NCI-H1092 treated with DMSO at 0.1 percent for 48 hours (cell line): ENCODE data around the gene TARS3.
A peak's percentile ranks its signal among the peaks of the same experiment; 100 is the strongest.
"Not testable (repeated sequence)": the region's sequence is repeated elsewhere in the genome, so short reads cannot be mapped to it uniquely, and the experiment has no call there.

ENCODE experiments used
- DNase-seq: peaks from one replicate; lab custom pipeline; 2025; lab: John Stamatoyannopoulos, UW

TARS3 gene

DNA sequence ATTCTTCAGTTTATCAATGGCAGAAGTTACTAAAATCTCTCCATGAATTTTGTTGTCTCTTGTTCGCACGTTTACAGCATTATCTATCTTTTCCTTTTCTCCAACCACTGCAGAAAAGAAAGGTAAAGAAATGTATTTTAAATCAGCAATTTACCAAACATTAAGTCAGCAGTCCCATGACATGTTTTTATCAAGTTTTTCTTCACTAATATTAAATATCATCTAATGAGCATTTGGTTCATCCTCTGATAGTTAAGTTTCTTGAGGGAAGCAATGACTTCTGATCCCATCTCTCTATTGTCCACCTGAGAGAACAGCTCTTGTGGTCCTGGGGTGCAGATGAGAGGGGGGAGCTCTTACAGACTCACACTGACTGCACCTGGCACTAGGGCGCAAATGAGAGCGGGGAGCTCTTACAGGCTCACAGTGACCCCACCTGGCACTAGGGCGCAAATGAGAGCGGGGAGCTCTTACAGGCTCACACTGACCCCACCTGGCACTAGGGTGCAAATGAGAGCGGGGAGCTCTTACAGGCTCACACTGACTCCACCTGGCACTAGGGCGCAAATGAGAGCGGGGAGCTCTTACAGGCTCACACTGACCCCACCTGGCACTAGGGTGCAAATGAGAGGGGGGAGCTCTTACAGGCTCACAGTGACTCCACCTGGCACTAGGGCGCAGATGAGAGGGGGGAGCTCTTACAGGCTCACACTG is 69.5 kb downstream of the TARS3 start:
- not testable (repeated sequence) for DNase-seq

DNA sequence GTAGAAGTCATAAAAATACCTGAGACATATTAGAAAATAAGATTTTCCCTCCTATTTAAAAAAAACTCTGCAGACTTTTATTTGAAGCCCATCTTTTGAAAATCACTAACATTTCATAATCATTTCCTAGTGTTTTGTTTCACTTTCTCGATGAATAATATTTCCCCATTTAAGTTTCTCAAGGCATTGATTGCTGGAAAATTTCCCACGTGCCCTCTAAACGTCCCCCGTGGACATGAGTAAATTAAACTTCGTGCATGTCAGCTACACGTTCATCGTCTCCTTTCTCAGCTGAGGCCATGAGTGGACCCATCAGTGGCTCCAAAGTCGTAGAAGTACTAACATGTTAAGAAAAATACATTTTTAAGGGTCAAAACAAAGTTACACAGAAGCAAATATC is 70.1 kb downstream of the TARS3 start:
- no peak for DNase-seq

DNA sequence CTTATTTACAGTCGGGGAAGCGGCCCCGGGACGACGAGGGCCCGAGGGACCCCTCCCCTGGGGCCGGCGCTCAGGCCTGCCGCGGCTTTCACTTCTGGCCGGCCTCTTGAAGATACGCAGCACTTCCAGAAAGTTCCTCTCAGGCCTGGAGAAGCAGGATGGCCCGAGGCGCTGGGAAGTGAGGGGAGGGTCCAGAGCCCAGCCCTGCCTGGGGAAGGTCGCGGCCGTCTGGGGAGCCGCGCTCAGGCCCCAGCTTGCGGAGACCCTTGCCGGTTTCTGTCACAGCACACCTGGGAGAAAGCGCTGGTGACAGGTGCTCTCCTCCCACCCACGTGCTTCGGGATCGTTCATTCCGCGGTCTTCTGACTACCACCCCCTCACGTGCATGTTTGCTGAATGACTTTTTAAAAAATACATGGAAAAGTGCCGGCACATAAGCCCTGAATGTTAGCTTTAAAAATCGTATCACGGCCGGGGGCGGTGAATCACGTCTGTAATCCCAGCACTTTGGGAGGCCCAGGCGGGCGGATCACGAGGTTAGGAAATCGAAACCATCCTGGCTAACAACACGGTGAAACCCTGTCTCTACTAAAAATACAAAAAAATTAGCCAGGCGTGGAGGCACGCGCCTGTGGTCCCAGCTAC is 71.4 kb downstream of the TARS3 start:
- DNase-seq = peak; percentile 4

DNA sequence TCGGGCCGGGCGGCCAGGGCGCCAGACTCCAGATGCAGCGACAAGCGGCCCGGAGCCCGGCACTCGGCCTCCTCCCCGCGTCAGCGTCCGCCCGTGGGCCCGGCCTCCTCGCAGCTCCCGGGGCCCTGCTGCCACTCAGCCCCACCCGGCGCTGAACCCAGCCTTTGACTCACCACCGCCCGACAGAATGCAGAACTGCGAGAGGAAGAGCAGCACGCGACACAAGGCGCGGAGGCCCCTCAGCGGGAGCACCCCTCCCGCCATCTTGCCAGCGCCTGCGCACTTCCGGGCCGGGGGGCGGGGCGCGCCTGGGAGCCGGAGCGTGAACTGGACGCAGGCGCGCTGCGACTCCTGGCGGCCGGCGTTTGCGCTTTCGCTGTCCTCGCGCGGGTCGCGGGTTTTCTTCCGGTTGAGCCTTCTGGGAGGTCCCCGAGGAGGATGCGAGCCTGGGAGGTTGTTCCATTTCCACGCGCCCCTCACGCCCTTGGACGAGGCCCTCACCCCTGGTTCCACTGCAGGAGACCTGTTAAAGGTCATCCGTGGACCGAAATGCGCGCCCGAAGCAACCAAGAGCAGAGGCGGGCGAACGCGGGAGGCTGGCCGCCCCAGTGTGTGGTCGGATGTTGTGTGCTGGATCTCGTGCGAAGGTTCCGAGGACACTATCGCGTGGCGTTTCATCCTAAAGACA is 72.0 kb downstream of the TARS3 start, which contains the start of gene TM2D3:
TM2D3 (minus strand) TSS at position 284 of the 688 bp plus-strand sequence; CDS start at position 264, 20 bp downstream.
- peak; percentile 81 for DNase-seq

DNA sequence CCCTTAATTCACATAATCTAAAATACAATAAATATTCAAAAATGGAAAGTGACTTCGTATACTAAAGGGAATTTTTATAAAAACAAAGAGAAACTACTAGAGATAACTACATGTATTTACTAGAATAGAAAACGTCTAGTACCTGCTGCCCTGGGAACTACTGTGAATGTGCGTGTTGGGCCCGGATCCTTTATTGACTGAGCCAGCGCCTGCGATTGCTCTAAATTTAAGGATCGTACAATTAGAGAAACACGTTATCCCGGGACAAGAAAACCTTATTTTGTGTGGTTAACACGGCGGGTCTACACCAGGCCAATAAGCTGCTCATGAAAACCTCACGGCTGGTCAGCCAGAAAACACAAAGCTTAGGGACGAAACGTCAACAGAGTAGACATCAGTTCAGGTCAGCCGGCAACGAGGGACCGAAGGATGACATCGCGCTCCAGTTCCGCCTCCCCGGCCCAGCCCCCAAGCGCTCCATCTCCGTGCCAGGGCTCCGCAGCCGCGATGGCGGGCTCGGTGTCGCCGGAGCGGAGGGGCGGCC is 72.6 kb downstream of the TARS3 start:
- DNase-seq = peak; percentile 19

DNA sequence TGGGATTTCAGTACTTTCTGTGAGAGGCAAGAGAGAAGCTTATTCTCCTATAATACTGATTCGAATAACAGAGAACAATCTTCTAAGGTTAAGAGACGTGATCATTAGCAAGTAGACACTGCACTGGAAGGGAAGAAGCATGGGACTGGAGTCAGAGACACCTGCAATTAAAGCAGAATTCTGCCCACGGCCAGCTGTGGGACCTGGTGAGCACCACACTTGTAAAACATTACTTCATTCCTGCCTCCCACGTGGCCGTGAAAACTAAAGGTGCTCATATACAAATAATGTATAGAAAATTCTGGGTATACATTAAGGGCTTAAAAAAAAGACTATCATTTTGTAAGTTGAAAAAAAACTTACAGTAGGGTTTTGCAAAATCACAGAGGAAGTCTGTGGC is 74.1 kb downstream of the TARS3 start:
- no peak for DNase-seq

DNA sequence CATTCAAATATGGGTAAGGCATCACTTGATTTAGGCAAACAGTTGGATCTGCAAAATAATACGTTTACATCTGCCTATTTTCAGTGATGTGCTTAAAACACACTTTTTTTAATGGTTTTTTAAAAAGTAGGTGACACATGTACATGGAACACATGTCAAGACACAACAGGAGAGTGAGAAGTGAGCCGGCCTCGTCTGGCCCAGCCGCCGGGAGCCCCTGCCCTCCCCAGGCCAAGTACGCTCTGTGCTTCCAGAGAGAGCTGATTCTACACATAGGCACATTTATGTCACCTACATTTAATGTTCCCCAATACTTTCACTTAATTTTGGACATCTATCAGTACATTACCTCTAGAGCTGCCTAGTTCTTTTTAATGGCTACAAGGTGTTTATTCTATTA is 75.9 kb downstream of the TARS3 start:
- no peak for DNase-seq

DNA sequence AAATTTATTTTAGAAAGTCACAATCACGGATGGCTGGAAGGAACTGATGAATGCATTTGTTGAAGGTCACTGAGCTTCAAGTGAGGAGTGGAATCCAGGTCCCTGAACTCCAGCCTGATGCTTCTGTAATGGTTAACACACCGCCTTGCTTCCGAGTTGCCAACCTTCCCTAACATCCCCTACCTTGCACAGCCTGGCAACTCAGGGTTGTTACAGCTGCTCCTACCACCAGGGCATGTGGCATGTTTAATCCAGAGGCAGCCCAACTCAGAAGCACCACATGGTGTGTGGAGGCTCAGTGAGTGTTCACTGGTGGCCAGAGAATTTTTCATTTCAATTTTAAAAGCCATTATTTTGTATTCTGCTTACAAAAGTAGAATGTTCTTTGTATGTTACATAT is 77.0 kb downstream of the TARS3 start:
- no peak for DNase-seq

DNA sequence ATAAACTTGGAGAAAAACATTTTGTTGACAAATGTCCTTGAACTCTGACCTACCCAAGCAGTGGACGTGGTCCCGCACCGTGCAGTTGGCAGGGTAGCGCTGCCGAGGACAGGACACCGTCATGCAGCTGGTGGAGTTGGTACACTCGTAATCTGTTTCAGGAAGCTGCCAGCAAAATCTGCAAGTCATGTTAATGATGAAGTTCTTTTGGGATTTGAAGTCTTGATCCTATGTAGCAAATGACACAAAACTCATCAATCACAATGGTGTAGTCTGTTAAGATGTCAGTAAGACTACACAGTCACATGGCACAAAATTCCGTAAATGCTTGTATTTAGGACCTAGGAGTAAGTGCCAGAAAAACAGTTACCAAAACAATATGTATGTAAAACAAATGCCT is 77.6 kb downstream of the TARS3 start:
- DNase-seq = no peak

DNA sequence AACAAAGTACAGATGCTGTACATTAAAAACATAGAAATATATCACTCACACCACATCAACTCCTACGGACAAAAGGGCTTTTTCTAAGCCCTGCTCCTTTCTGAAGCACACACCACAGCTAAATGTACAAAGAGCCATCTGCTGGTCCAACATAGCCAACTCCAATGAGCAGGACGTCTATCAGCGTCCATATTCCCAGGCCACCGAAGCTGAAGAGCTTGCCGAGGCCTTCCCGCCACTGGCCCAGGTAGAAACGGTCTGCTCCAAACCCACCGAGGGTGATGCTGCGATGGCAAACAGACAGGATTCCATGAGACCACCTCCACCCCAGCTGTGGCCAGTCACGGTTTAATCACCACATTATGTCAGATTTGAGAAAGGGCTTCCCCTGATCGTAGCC is 81.9 kb downstream of the TARS3 start:
- DNase-seq = no peak

DNA sequence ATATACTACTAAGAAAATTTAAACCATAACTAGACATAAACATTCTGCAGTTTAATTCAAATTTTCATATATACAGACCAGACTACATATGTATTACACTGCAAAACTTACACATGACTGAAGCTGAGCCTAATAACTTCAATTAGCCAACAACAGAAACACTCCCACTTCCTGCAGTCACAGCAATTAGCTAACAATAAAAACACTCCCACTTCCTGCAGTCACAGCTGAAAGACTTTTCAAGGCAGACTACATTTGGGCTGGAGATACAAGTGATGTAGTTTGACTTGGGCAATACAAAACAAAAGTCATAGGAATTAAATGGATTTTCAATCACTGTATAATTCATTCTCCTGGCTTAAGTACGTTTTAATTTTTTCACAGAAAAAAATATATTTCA is 82.4 kb downstream of the TARS3 start:
- no peak for DNase-seq

DNA sequence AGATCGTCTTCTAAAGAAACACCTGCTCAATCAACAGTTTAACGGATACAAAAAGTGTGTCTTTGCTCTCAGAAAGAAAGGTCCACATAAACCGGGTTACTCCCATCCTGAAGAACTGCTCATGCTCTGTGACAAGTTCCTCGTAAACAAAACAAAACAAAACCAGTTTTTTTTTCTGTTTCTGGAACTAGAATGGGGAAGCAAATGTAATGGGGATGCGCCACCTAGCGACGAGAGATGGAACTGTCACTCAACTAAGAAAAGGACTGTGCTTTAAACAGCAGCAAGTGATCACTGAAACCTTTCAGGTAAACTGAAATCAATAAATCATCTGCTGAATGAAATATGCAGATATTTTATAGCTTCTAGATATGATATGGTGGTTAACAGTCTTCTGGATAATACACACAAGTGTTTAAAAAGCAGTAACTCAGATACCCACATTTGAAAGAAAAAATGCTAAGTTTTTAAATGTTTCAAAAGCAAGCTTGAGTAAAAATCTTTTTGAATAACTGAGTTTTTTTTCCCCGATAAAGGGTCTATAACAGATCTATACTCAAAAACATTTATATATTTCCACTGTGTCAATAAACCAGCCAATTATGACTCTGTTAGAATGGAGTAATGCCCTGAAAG is 83.0 kb downstream of the TARS3 start:
- DNase-seq = peak; percentile 1

DNA sequence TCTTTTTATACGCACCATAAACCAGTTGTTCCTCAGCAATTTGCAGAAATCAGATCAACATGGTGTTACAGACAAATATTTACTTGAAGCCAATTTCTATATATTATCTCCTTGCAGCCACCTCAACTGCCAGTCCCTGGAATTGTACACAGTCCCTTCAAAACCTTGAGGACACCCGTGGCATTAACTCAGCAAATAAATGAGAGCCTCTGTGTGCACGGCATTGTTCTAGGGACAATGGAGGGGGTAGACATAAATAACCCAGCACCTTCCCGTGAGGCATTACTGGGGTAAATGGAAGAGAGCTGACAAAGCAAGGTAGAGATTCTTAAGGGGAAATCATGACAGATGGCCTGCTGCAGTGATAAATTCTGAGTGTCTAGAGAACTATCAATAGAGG is 84.6 kb downstream of the TARS3 start:
- DNase-seq = no peak

DNA sequence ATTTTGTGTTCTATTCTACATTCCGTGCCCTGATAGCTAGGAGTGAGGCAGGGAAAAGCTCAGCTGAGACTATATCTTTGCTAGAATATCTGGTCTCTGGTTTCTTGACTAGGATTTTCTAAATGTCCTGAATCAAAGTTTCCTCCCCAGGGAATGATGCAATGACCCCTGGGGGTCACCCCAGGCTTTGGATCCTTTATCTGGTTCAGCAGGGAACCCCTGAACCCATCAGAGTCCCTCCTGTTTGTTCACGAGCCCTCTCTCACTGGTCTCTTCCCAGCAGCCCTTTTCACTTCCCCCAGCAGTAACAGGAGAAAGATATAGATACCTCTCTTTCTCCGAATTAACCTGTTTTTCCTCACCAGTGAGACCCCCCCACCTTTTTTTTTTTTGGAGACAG is 86.4 kb downstream of the TARS3 start:
- no peak for DNase-seq

DNA sequence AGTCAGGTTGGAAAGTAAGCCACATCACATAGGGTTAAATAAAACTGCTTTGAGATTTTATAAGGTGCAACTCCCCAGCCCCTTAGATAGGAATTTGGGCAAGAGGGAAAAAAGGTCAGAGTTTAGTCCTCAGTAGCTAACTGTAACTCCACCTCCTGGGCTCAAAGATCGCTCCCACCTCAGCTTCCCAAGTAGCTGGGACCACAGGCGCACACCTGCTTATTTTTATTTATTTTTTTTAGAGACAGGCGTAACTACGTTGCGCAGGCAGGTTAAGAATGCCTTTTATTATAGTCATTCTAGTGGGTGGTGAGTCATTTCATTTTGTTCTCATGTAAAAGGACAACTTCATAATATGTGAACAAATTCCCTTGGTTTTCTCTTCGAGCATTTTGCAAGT is 86.8 kb downstream of the TARS3 start:
- no peak for DNase-seq

DNA sequence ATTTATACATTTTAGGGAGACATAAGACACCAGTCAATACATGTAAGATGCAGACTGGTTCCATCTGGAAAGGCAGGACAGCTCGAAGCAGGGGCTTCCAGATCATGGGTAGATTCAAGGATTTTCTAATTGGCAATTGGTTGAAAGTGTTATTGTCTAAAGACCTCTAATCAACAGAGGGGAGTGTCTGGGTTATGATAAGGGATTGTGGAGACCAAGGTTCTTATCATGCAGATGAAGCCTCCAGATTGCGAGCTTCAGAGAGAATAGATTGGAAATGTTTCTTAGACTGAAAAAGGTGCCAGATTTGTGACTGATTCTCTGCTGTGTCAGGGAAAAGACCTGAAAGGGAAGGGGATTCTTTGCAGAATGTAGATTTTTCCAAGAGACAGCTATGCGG is 87.2 kb downstream of the TARS3 start:
- DNase-seq = no peak

DNA sequence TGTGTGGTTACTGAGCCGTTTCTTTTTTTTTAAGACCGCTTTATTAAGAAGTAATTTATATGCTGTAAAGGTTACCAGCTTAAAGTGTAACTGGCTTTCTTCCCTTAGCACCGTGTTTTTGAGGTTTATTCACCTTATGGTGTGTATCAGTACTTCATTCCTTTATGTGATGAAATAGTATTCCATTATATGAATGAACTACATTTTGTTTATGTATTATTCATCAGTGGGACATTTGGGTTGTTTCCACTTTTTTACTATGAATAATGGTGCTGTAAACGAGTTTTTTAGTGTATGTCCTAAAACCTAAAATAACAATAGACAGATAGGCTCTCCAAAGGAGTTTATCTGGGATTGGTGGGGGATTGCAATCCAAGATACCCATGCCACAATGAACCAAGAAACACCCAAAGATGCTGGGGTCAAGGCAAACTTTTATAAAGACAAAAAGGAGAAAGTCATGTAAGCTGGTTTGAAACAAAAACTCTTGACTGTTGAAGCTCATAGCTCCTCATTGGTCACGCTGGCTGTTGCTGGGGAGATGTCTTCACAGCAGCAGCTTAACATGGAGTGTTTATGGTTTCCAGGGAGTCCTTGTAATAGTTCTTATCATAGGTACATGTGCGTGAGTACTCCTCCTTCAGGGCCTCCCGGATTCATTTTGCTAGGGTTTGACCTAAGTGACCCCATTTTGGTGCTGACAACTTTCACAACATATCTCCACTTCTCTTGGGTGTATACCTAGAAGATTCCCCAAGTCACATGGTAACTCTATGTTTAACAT is 88.1 kb downstream of the TARS3 start:
- DNase-seq = no peak

DNA sequence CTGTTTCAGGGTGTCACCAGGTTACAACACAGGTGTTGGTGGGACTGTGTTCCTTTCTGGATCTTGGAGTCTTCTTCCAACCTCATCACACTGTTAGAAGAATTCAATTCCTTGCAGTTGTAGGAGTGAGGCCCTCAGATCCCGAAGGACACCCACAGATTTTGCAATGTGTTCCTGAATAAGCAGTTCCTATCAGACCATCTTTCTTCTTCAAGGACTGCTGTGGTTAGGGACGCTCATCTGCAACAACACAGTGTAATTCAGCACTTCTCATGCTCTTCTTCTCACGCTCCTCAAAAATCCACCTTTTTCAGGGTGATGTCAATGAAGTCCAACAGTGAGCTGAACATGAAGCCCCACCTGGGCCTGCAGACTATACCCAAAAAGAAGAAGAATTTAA is 90.9 kb downstream of the TARS3 start:
- DNase-seq = no peak

DNA sequence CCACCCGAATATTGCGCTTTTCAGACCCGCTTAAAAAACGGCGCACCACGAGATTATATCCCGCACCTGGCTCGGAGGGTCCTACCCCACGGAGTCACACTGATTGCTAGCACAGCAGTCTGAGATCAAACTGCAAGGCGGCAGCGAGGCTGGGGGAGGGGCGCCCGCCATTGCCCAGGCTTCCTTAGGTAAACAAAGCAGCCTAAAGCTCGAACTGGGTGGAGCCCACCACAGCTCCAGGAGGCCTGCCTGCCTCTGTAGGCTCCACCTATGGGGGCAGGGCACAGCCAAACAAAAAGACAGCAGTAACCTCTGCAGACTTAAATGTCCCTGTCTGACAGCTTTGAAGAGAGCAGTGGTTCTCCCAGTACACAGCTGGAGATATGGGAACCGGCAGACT is 97.5 kb downstream of the TARS3 start:
- not testable (repeated sequence) for DNase-seq

DNA sequence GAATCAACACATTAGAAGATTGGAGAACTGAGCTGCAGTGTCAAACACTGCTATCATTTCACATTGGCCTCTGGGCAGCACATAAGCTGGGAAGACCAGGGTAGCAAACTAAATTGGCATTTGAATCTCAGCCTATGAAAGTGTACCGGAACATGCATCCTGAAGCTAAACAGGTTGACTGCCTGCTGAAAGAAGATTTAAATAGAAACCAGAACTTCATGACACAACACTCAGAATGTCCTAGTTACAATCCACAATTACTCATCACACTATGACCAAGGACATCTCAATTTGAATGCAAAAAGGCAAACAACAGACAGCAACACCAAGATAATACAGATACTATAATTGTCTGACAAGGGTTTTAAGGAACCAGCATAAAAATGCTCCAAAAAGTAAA is 98.3 kb downstream of the TARS3 start:
- no peak for DNase-seq

DNA sequence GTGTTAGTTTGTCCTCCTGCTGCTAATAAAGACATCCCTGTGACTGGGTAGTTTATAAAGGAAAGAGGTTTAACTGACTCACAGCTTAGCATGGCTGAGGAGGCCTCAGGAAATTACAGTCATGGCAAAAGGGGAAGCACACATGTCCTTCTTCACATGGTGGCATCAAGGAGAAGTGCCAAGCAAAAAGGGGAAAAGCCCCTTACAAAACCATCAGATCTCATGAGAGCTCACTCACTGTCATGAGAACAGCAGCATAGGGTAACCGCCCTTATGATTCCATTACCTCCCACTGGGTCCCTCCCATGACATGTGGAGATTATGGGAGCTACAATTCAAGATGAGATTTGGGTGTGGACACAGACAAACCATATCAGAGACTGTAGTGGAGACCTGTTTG is 99.1 kb downstream of the TARS3 start:
- DNase-seq = no peak
